Femur (tissue), 1 donor: ENCODE measurements around the gene CYP2A6.
"Not testable (repeated sequence)": the region's sequence is repeated elsewhere in the genome, so short reads cannot be mapped to it uniquely, and the experiment has no call there.

ENCODE experiments used
- DNase-seq: peaks from one replicate; pipeline ENCODE4 v3.0.0-alpha.2; 2017

CYP2A6 gene

DNA sequence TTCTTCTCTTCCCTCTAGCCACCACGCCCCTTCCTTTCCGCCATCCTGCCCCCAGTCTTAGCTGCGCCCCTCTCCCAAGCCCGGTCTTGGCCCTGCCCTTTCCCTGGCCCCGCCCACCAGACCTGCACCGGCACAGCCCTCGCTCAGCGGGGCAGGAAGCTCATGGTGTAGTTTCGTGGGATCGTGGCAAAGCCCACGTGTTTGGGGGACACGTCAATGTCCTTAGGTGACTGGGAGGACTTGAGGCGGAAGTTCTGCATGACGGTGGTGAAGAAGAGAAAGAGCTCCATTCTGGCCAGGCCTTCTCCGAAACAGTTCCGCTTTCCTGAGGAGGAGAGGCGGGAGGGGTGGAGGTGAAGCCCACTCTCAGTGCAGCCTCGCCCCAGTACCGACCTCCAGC is 6.6 kb downstream of the CYP2A6 start:
- not testable (repeated sequence) for DNase-seq

DNA sequence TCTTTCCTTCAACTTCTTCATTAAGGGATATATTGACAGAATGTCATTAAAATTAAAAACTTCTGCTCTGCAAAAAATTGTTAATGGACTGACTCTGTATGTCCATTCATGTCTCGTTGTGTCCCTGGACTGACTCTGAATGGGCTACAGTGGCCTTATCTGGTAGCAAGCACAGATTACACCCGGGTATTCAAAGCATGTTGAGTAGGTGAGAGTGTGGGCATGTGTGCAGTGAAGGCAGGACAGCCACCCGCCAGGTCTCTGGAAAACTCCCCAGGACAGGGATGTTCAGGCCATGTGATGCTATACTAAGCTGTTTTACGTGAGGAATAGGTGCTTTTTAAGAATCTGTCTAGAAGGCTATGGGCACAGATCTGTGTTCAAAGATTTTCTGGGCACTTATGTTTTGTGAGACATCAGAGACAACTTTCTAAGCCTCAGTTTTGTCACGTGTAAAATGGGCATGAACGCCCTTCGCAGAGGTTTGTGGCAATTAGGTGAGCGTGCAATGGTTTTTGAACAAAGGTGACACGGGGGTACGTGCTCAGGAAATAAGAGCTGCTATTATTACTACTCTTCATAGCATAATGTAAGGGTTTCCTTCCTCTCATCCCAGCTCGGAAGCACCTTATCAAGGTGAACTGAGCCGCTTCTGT is 7.1 kb downstream of the CYP2A6 start:
- DNase-seq = not testable (repeated sequence)

DNA sequence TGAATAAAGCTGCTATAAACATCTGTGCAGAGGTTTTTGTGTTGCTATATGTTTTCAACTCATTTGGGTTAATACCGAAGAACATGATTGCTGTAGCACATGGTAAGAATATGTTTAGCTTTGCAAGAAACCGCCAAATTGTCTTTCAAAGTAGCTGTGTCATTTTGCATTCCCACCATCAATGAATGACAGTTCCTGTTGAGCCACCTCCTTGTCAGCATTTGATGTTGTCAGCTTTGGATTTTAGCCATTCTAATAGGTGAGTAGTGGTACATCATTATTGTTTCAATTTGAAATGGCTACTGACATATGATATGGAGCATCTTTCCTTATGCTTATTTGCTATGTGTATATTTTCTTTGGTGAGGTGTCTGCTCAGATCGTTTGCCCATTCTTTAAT is 8.2 kb downstream of the CYP2A6 start:
- not testable (repeated sequence) for DNase-seq

DNA sequence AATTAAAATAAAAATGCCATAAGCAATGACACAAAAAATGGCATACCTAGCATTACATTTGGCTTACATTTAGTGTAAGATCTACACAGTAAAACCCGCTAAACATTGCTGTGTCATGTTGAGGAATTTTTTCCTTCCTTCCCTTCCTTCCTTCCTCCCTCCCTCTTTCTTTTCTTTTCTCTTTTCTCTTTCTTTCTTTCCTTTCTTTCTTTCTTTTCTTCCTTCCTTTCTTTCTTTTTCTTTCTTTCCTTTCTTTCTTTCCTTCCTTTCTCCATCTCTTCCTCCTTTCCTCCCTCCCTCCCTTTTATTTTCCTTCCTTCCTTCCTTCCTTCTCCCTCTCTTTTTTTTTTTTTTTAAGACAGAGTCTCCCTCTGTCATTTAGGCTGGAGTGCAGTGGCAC is 11.8 kb downstream of the CYP2A6 start:
- not testable (repeated sequence) for DNase-seq

DNA sequence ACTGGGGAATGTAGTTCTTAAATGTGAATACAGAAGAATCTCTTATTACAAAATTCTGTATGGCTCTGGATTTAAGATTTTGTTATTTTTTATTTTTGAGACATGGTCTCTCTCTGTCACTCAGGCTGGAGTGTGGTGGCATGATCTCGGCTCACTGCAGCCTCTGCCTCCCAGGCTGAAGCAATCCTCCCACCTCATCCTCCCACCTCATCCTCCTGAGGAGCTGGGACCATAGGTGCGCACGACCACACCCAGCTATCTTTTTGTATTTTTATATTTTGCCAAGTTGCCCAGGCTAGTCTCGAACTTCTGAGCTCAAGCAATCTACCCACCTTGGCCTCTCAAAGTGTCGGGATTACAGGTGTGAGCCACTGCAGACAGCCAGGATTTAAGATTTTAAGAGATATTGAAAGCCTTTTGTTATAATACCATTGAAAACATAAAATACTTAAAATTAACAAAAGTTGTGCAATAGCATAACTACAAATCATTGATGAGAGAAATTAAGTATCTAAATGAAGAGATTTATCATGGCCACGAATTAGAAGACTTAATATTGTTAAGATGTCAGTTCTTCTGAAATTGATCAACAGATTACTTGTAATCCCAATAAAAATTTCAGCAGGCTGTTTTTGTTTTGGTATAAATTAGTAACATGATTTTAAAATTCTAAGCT is 13.4 kb downstream of the CYP2A6 start:
- no peak for DNase-seq

DNA sequence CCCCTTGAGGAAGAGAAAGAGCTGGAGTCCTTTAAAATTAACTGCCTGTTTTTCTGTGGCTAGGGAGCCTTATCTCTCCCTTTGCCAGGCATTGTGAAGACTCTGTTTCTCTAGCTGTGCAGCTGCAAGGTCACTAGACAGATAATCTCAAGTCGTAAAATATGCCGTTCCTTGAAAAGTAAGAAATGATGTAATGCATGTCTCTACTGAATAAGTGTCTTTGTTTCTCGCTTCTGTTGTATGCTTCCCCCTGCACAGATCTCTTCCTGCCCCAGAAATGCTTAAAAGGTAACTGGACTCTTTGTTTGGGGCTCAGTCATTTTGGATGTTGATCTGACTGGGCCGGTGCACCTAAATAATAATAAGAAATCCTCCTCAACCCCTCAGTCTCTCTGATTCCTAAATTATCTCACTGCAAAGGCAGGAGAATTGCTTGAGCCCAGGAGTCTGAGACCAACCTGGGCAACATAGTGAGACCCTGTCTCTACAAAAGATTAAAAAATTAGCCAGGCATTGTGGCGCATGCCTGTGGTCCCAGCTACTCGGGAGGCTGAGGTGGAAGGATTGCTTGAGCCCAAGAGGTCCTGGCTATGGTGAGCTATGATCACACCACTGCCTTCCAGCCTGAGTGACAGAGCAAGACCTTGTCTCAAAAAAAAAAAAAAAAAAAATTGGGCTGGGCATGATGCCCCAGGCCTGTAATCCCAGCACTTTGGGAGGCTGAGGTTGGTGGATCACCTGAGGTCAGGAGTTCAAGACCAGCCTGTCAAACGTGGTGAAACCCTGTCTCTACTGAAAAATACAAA is 16.3 kb downstream of the CYP2A6 start:
- DNase-seq = not testable (repeated sequence)

DNA sequence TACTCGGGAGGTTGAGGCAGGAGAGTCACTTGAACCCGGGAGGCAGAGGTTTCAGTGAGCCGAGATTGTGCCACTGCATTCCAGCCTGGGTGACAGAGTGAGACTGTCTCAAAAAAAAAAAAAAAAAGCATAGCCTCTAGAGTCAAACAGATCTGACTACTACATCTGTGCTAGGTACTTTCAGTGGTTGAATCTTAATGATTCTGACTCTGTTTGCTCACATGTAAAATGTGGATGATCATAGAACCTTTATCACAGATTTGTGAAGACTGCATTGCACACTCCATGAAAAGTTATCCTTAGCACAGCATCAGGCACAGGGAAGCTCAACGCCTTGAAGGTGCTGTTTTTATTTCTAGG is 17.8 kb downstream of the CYP2A6 start:
- DNase-seq = not testable (repeated sequence)

DNA sequence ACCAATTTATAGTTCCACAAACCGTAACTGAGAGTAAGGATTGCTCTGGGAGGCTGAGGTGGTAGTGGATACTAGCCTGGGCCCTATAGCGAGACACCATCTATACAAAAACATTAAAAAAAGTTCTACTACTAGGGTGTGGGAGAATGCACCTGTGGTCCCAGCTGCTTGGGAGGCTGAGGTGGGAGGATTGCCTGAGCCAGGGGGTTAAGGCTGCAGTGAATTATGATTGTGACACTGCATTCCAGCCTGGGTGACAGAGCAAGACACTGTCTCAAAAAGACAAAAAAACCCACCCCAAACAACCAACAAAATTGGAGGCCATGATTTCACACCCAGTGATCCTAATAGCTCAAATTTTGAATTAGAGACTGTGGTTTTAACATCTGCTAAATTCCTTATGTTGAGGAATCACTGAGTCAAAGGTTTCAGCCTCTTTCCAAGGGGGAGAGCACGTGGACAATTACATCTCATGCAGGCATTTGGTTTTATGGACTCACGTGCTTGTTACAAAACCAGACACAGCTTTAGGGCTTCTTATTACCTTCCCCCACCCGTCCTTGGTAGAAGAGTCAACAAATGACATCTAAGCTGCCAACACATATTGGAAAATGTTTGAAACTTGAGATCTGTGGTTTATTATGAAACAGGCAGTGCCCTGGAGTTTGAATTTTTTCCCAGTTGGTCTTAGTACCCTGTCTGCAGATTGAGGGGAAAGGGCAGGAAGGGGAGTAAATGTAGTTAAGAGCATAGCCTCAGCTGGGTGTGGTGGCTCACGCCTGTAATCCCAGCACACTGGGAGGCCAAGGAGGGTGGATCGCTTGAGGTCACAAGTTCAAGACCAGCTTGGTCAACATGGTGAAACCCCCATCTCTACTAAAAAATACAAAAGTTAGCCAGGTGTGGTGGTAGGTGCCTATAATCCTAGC is 18.5 kb downstream of the CYP2A6 start:
- DNase-seq = no peak

DNA sequence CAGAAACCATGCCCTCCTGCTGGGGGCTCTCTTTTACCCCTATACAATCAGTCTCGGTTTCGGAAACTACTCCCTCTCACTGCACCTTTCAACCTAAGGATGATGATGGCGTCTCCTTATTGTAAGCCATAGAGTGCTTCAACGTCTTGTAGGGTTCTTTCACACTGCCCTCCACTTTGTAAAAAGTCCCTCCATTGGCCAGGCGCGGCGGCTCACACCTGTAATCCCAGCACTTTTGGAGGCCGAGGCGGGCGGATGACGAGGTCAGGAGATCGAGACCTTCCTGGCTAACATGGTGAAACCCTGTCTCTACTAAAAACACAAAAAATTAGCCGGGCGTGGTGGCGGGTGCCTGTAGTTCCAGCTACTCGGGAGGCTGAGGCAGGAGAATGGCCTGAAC is 19.5 kb downstream of the CYP2A6 start:
- DNase-seq = not testable (repeated sequence)

DNA sequence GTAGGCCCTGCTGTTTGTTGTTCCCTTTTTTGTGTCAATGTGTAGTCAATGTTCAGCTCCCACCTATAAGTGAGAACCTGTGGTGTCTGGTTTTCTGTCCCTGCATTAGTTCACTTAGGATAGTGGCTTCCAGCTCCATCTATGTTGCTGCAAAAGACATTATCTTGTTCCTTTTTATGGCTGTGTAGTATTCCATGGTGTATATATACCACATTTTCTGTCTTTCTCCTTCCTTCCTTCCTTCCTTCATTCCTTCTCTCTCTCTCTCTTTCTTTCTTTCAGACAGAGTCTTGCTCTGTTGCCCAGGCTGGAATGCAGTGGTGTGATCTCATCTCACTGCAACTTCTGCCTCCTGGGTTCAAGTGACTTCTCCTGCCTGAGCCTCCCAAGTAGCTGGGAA is 21.0 kb downstream of the CYP2A6 start:
- no peak for DNase-seq

DNA sequence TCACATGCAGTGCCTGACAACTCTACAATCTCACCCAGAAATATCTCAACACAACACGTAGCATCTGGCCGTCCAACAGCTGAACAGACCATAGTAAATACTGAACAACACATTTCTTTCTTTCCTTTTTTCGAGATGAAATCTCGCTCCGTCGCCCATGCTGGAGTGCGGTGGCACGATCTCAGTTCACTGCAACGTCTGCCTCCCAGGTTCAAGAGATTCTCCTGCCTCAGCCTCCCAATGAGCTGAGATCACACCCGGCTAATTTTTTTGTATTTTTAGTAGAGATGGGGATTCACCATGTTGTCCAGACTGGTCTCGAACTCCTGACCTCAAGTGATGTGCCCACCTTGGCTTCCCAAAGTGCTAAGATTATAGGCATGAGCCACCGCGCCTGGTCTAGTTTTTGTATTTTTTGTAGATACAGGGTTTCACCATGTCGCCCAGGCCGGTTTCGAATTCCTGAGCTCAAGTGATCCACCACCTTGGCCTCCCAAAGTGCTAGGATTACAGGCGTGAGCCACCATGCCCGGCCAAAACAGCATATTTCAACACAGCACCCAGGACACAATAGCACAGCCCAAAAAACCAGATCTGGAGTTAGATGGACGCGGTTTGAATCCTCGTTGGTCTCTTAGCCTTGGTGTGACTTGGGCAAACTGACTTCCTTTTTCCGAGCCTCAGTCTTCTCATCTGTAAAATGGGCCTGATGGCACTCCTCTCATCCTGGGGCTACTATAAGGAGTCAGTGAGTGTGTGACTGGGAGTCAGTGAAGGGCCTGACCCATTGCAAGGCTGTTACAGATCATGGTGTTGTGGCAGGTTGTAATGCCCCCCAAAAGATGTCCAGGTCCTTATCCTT is 22.6 kb downstream of the CYP2A6 start:
- no peak for DNase-seq

DNA sequence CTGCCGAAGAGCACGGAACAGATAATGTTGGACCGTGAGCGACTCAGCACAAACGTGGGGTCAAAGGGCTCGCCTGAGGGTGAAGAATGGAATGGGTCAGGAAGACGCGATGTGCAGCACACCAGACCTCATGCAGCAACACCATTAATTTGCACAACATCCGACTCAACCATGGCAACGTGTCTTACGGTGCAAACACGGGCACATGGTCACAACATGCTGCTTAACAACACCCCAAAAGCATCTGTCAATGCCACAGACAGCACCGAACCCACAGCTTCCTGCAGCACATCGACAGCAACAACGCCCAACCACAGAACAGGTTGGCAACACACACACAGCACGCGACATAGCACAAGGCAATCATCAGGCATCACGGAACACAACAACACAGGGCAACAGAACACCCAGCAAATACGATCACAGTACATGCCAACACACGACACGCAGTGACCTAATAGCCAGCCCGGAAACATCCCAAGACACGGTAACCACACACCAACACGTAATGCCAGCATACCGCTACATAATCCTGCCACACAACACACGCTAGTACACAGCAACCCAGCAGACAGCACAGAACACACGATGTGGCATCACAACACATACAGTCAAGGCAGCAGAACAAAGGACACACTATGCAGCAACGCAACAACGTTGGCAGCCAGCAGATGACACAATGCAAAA is 23.4 kb downstream of the CYP2A6 start:
- not testable (repeated sequence) for DNase-seq

DNA sequence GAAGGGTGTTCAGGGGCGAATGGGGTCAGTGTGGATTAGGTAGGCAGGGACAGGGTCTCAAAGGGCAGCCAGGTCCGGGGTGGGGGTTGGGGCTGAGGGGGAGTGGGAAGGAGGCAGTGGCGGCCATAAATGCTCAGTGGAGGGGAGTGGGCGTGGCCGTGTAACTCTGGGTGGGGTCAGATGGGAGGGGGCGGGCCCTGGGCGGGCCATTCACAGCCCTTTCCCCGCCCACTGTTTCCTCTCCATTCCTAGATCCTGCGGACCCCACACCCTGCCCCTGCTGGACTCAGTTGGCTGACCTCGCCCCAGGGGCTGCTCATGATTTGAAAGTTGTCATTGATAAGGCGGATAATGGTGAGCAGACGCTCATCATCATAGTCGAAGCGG is 23.9 kb downstream of the CYP2A6 start:
- DNase-seq = not testable (repeated sequence)

DNA sequence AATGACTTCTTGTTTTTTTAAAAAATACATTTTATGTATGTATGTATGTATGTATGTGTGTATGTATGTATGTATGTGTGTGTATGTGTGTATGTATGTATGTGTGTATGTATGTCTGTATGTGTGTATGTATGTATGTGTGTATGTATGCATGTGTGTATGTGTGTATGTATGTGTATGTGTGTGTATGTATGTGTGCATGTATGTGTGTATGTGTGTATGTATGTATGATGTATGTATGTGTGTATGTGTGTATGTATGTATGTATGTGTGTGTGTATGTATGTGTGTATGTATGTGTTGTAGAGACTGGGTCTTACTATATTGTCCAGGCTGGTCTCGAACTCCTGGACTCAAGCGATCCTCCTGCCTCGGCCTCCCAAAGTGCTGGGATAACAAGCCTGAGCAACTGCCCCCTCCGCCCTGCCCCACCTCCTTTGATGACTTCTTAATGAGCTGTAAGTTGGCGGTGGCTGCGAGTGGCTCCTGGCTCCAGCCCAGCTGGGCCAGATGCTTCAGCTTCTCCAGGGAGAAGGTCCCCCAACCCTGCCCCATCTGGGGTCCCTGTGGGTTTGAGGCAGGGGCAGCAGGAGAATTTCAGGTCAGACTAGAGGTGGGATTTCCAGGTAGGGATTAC is 24.7 kb downstream of the CYP2A6 start:
- not testable (repeated sequence) for DNase-seq

DNA sequence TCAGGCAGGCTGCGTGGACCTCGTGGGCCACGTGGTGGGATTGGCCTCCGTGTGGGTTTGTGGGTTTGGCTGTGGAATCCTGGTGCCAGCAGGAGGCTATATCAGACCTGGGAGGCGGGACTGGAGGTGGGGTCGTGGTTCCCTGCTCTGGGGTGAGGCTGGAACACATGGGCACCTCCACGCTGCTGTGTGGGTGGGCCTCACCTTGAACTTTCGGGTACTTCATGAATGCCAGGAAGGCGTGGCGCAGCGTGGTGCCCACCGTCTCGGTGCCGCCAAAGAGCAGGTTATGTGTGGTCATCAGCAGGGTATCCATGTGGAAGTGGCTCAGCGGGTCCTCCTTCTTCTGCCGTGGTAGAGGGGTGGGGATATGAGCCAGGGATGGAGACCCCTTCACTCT is 25.3 kb downstream of the CYP2A6 start:
- not testable (repeated sequence) for DNase-seq

DNA sequence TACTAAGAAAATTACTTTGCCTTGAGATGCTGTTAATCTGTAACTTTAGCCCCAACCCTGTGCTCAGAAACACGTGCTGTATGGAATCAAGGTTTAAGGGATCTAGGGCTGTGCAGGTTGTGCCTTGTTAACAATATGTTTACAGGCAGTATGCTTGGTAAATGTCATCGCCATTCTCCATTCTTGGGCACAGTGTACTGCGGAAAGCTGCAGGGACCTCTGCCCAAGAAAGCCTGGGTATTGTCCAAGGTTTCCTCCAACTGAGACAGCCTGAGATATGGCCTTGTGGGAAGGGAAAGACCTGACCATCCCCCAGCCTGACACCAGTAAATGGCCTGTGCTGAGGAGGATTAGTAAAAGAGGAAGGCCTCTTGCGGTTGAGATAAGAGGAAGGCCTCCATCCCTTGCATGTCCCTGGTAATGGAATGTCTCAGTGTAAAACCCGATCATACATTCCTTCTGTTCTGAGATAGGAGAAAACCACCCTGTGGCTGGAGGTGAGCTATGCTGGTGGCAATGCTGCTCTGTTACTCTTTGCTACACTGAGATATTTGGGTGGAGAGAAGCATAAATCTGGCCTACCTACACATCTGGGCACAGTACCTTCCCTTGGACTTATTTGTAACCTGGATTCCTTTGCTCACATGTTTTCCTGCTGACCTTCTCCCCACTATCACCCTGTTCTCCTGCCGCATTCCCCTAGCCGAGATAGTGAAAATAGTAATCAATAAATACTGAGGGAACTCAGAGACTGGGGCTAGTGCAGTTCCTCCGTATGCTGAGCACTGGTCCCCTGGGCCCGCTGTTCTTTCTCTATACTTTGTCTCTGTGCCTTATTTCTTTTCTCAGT is 27.3 kb downstream of the CYP2A6 start:
- not testable (repeated sequence) for DNase-seq

DNA sequence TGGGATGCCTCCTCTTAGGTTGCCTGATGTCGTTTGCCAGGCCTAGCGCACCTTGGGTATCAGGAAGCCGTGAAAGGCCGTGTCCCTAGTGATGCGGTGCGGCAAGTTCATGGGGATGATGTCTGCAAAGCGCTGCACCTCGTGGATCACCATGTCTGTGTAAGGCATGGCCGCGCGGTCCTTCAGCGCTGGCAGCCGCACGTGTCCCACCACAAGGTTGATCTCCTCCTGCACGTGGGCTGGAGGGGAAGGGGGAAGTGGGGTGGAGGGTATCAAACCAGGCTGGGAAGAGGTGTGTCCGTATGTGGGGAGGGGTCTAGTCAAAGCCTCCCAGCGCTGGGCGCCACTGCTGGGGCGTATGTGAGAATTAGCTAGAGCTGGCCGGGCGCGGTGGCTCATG is 28.1 kb downstream of the CYP2A6 start:
- DNase-seq = no peak

DNA sequence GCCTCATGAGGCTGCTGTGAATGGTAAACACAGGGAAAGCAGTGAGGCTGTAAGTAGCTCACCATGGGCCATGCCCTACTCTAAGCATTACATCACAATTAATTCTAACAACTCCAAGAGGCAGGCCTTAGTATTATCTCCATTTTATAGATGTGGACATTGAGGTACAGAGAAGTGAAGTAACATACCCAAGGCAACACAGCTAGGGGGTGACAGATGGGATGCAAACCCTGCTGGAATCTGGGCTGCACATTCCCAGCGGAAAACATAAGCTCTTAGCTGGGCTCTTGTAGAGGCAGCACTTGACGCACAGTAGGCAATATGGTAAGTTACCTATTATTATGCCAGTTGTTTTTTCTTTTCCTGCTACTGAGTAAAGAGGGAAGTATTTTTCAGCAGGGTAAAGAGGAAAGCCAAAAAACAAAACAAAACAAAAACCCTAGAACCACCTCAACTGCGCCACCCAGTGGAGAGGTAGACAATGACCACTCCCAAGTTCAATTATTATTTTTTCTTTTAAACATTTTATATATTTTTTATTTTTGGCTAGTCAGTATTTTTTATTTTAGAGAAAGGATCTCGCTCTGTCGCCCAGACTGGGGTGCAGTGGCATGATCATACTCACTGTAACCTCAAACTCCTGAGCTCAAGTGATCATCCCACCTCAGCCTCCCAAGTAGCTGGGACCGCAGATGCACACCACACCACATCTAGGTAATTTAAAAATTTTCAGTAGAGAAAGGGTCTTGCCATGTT is 30.6 kb downstream of the CYP2A6 start:
- not testable (repeated sequence) for DNase-seq
